K562 (cell line): ENCODE data around the gene NUBPL. TPM values are rescaled to one million over a fixed set of nuclear protein-coding genes. Genes with fewer than 3 reads are reported as not detected.

Source experiments
- ATAC-seq: fragments of 200-7000 bp; cut with Tn5 transposase; 3 replicates; pipeline ENCODE4 v1.9.1; 2020; ENCODE audit warnings: moderate library complexity
- BruUV-seq: library from RNA; stranded (reverse); fragments of 400-500 nt; replicated peaks from 2 replicates; lab custom pipeline; 2021; lab: Mats Ljungman, UMichigan
- CTCF ChIA-PET: fragments of 300-600 bp; formaldehyde crosslinking; extraction: SDS; loops from one replicate; lab custom pipeline; 2021; ENCODE audit warnings: low intra/inter-chr PET ratio; lab: Yijun Ruan, JAX
- POLR2A ChIA-PET: fragments of 300-600, 350-650 bp; sonication (Branson Sonifier 250); formaldehyde crosslinking; extraction: SDS; loops from one replicate; lab custom pipeline; 2021; ENCODE audit warnings: antibody characterized with exemption, inconsistent platforms; lab: Yijun Ruan, JAX
- DNase-seq, 4 experiments: peaks; one replicate each; pipeline versions ENCODE4 v3.0.0 to v3.0.0-alpha.2; 2011 to 2018; ENCODE audit warnings: low spot score in 3 of 4, mixed read lengths in 3 of 4; ENCODE audit errors: extremely low read depth in 1 of 4
- FAIRE-seq: peaks from 2 replicates; lab custom pipeline; 2011; peaks lifted over from hg19 to GRCh38; lab: Jason Lieb, UNC
- H2AFZ ChIP-seq: 2 replicates; pipeline ENCODE4 v1.6.0; 2011; ENCODE audit warnings: low read depth, low read length, control low read depth, inconsistent platforms
- H3K27ac ChIP-seq: fragments of 200-600 bp; 3 replicates; pipeline ENCODE4 v1.8.0; 2011; ENCODE audit warnings: low read depth, mild to moderate bottlenecking, control low read depth, inconsistent platforms, low read length, moderate library complexity, mixed read lengths; ENCODE audit errors: extremely low read depth
- H3K27me3 ChIP-seq, 2 experiments: fragments of 300-600 bp in 1 of 2; 2 replicates in 1 of 2; 3 replicates in 1 of 2; pipeline versions ENCODE4 v1.6.0 to v1.8.0; 2011; ENCODE audit warnings: inconsistent platforms in 2 of 2, low read length in 2 of 2, mild to moderate bottlenecking in 1 of 2, mixed read lengths in 1 of 2, moderate library complexity in 1 of 2; ENCODE audit not compliant: control insufficient read depth in 2 of 2, insufficient read depth in 2 of 2
- H3K36me3 ChIP-seq: fragments of 300-600 bp; 3 replicates; pipeline ENCODE4 v1.8.0; 2011; ENCODE audit warnings: mild to moderate bottlenecking, low read length, inconsistent platforms; ENCODE audit not compliant: control insufficient read depth, insufficient read depth
- H3K4me1 ChIP-seq, 2 experiments: fragments of 200-600 bp in 1 of 2; replicated peaks in 1 of 2; 2 replicates in 1 of 2; 3 replicates in 1 of 2; pipeline versions ENCODE4 v1.5.1 to v1.8.0; 2011; ENCODE audit warnings: inconsistent platforms in 2 of 2, low read length in 2 of 2, mild to moderate bottlenecking in 1 of 2, mixed read lengths in 1 of 2, moderate library complexity in 1 of 2; ENCODE audit not compliant: control insufficient read depth in 2 of 2, insufficient read depth in 2 of 2
- H3K4me2 ChIP-seq: 2 replicates; pipeline ENCODE4 v1.6.1; 2011; ENCODE audit warnings: low read length, control low read depth, inconsistent platforms, mixed read lengths; ENCODE audit not compliant: insufficient read depth
- H3K4me3 ChIP-seq: fragments of 200-600 bp; sonication (generic), shearing (Covaris generic); 2 replicates; pipeline ENCODE4 v1.5.1; 2016; ENCODE audit warnings: control low read depth, inconsistent platforms
- H3K79me2 ChIP-seq: fragments of 200-600 bp; 3 replicates; pipeline ENCODE4 v1.8.0; 2011; ENCODE audit warnings: low read length, inconsistent platforms; ENCODE audit not compliant: control insufficient read depth, insufficient read depth
- H3K9ac ChIP-seq, 2 experiments: 2 replicates each; pipeline versions ENCODE4 v1.6.0 to v1.6.1; 2011; ENCODE audit warnings: low read depth in 2 of 2, low read length in 2 of 2, control low read depth in 1 of 2, inconsistent platforms in 1 of 2, mild to moderate bottlenecking in 1 of 2, mixed read lengths in 1 of 2; ENCODE audit not compliant: insufficient read depth in 1 of 2
- H3K9me1 ChIP-seq: one replicate; pipeline ENCODE4 v1.6.0; 2011; ENCODE audit warnings: inconsistent platforms, mild to moderate bottlenecking, low read length, moderate library complexity; ENCODE audit not compliant: control insufficient read depth, insufficient read depth
- H3K9me3 ChIP-seq: replicated peaks from 2 replicates; pipeline ENCODE4 v1.5.1; 2011; ENCODE audit warnings: low read depth, low read length, inconsistent platforms; ENCODE audit not compliant: control insufficient read depth, insufficient read depth
- H4K20me1 ChIP-seq: replicated peaks from 2 replicates; pipeline ENCODE4 v1.6.1; 2011; ENCODE audit warnings: low read length, inconsistent platforms, mixed read lengths; ENCODE audit not compliant: control insufficient read depth, insufficient read depth
- ATF3 ChIP-seq, 2 experiments: fragments of 450-650 bp in 1 of 2; sonication (generic) in 1 of 2; formaldehyde crosslinking in 1 of 2; IDR thresholded peaks in 1 of 2; conservative IDR thresholded peaks in 1 of 2; 2 replicates each; pipeline versions ENCODE4 v1.6.1 to v1.8.1; 2016 to 2023; ENCODE audit warnings: mild to moderate bottlenecking in 2 of 2, moderate library complexity in 2 of 2, inconsistent platforms in 1 of 2, missing genetic modification reagents in 1 of 2
- C11orf30 ChIP-seq: fragments of 450-650 bp; IDR thresholded peaks from 2 replicates; pipeline ENCODE4 v1.6.1; 2016; ENCODE audit warnings: low read depth, mild to moderate bottlenecking
- DEAF1 ChIP-seq: fragments of 450-650 bp; formaldehyde crosslinking; IDR thresholded peaks from 2 replicates; pipeline ENCODE4 v1.4.0; 2020; ENCODE audit warnings: mild to moderate bottlenecking, moderate library complexity
- FOS ChIP-seq: IDR thresholded peaks from 3 replicates; pipeline ENCODE4 v1.6.1; 2011; ENCODE audit not compliant: insufficient read length; ENCODE audit errors: extremely low read depth
- FOSL1 ChIP-seq: fragments of 200-800 bp; sonication (Bioruptor generic); conservative IDR thresholded peaks from 2 replicates; pipeline ENCODE4 v1.6.1; 2016; ENCODE audit warnings: missing genetic modification characterization, missing compliant biosample characterization
- FOXK2 ChIP-seq, 2 experiments: fragments of 450-650 bp; IDR thresholded peaks in 1 of 2; conservative IDR thresholded peaks in 1 of 2; 2 replicates each; pipeline ENCODE4 v1.6.1; 2016; ENCODE audit warnings: low read depth in 2 of 2, mild to moderate bottlenecking in 1 of 2
- NELFE ChIP-seq: IDR thresholded peaks from 2 replicates; pipeline ENCODE4 v1.6.1; 2011; ENCODE audit warnings: mild to moderate bottlenecking; ENCODE audit not compliant: insufficient read depth, insufficient read length
- NFE2 ChIP-seq: IDR thresholded peaks from 2 replicates; pipeline ENCODE4 v1.6.1; 2014; ENCODE audit warnings: antibody characterized with exemption, low read depth
- WGBS: fragments of 100-300 bp; shearing (Covaris generic); methylation state at CpG from one replicate; pipeline ENCODE4 v1.1.6; 2016; ENCODE audit warnings: low coverage, mixed read lengths; ENCODE audit not compliant: insufficient coverage; ENCODE audit errors: missing lambda C conversion rate; 5-methylcytosine and 5-hydroxymethylcytosine counted together
- in situ Hi-C: fragments of 300-500 bp; cut with MboI; formaldehyde crosslinking; loops from 4 replicates; pipeline ENCODE4 v1.15.0; 2018; ENCODE audit warnings: inconsistent platforms, mixed read lengths
- intact Hi-C: fragments of 100-400 bp; cut with micrococcal nuclease; formaldehyde crosslinking; loops from 2 replicates; pipeline ENCODE4 v1.14.2; 2022
- polyA plus RNA-seq, 8 experiments: library from polyadenylated mRNA; depleted of rRNA in 4 of 8; stranded (reverse) in 5 of 8; unstranded in 3 of 8; fragments of >200 nt; fragmentation: Nextera tagmentation in 2 of 8; fragmentation: Illumina TruSeq in 1 of 8; extraction: Ambion mirVana in 2 of 8; extraction: Trizol in 1 of 8; gene quantifications; 2 replicates each; pipeline versions ENCODE4 v1.2.1 to v1.2.3, GENCODE V29; 2011 to 2014; ENCODE audit warnings: inconsistent platforms in 1 of 8, missing spikeins in 1 of 8
- total RNA-seq, 7 experiments: library from RNA; depleted of rRNA in 6 of 7; stranded (reverse); fragments of >200 nt in 6 of 7; fragmentation: Illumina TruSeq in 2 of 7; extraction: Trizol in 2 of 7; gene quantifications; 2 replicates each; pipeline versions ENCODE4 v1.2.1 to v1.2.3, GENCODE V29; 2011 to 2021; ENCODE audit warnings: low replicate concordance in 1 of 7
- TF ChIP-seq, protein P1 (sequence below): fragments of 250-450 bp; sonication (Bioruptor Pico); IDR thresholded peaks from 2 replicates; pipeline ENCODE4 v1.5.0; 2022; ENCODE audit warnings: mild to moderate bottlenecking

The NUBPL gene
- total and polyA plus RNA-seq, 9 of the 15 experiments (the other 6 are each of a cell fraction or from before 2014, with no cell fraction given) = 3.2 to 8.7 (median 6.1) TPM

DNA sequence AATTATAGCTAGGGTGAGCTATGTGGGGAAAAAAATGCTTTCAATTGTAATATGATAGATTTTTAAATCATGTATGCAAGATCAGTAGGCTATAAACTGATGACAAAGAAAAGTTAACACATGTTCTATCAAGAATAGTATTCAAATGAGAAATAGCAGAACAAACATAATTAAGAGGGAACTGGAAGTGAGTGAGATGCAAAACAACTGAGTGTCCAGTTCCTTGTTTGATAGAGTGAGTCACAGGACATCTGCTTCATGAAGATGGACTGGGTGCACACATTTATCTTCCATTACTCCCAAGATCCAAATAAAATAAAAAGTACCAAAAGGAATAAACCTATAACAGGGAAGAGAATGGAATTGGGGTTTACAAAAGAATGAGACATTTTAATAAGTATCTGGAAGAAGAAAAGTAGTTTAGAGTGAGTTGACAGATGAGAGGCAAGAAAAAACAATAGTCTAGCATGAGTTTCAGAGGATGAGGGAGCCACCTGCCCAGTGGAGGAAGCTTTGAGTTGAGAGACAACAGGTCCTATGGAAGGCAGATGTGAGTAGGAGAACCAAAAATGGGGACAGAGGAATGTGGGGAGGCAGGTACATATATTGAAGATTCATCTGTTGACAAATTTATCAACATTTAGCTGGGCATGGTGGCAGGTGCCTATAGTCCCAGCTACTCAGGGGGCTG, 337.8 kb downstream of the NUBPL start:
- H3K36me3 ChIP-seq = no peaks in the 10 kb centered on the region
- no peak overlapping the region for H3K27ac ChIP-seq
- no peak overlapping the region for H2AFZ ChIP-seq
- no TSS peak for BruUV-seq
- intact Hi-C loops = no loop called here
- H3K27me3 ChIP-seq = no peaks in the 10 kb centered on the region
- no peak for DNase-seq
- H3K9me3 ChIP-seq = no peaks in the 10 kb centered on the region
- H3K9ac ChIP-seq = no peak overlapping the region
- H3K4me1 ChIP-seq = peaks cover 4 to 36% of the 10 kb centered on the region in 2 experiments; a peak in 4 of 5 replicates
- no peak overlapping the region for H3K4me3 ChIP-seq
- TF ChIP-seq DEAF1 (no peak), FOSL1 (0 out of 2 replicates have a peak, but pooled peaks have one; percentile 37)
- no peak for FAIRE-seq
- ChIA-PET POLR2A (no interaction called here), CTCF (no interaction called here)
- H3K79me2 ChIP-seq = no peaks in the 10 kb centered on the region
- in situ Hi-C loops = no loop called here
- no peak overlapping the region for H3K4me2 ChIP-seq
- no peaks in the 10 kb centered on the region for H3K9me1 ChIP-seq
- no peak for ATAC-seq
- no peaks in the 10 kb centered on the region for H4K20me1 ChIP-seq

DNA sequence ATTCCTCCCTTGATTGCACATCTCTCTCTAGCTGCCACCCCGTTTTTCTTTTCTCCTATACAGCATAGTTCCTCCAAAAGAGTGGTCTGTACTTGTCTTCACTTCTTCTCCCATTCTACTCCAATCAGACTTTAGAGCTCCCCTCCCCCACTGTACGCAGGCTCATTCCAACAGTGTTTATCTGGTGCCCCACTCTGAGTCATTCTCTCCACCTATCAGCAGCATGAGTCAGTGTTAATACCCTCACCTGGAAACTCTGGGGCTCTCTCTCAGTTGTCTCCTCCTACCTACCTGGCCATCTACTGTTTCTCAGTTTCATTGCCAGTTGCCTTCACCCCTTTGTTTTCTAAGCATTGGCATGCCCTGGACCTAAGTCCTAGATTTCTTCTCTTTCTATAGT, 340.8 kb downstream of the NUBPL start:
- POLR2A ChIA-PET = interaction anchor here (0.6 kb wide), 1 partner anchor 20 kb away, joined by 3 read pairs; no protein-coding TSS in a partner anchor
- Histone ChIP-seq H3K4me2 (peak overlapping the region; percentile 38; the same call in 1 of the 2 replicates), H3K4me3 (no peak overlapping the region), H3K36me3 (no peaks in the 10 kb centered on the region), H3K9ac (no peak overlapping the region), H2AFZ (peak overlapping the region; percentile 59), H3K4me1 (peaks cover 0 to 24% of the 10 kb centered on the region in 2 experiments; a peak in 2 of 5 replicates), H3K27ac (peak overlapping the region; percentile 32; the same call in 2 of the 3 replicates), H3K27me3 (no peaks in the 10 kb centered on the region), H4K20me1 (no peaks in the 10 kb centered on the region), H3K9me1 (no peaks in the 10 kb centered on the region), H3K79me2 (no peaks in the 10 kb centered on the region), H3K9me3 (no peaks in the 10 kb centered on the region)
- DNase-seq = peak; percentile 37 to 69 (median 53)
- no TSS peak for BruUV-seq
- intact Hi-C loops = loop anchor here (10.0 kb wide), 1 partner anchor 367 kb away; no protein-coding TSS in a partner anchor
- WGBS = 0% methylated on average over 1 of the region's 2 CpGs
- in situ Hi-C loops = no loop called here
- CTCF ChIA-PET = no interaction called here
- ATAC-seq = peak; percentile 87
- FAIRE-seq = peak; percentile 75
- TF ChIP-seq C11orf30 (peak; percentile 25; the same call in 1 of the 2 replicates), NFE2 (peak; percentile 72), ATF3 (IDR thresholded peaks at IDR 0.05) (peak; percentile 90), ATF3 (CRISPR knock-in tag; conservative IDR thresholded peaks at IDR 0.05) (no peak), FOS (peak; percentile 56), NELFE (no peak), FOXK2 (conservative IDR thresholded peaks at IDR 0.05 in 1 of 2, IDR thresholded peaks at IDR 0.05 in 1 of 2; ENCODE audit: low read depth in 2 of 2) (peak in 1 of 2 experiments; percentile 32; a peak in 1 of 4 replicates)
- TF ChIP-seq, protein P1, sequence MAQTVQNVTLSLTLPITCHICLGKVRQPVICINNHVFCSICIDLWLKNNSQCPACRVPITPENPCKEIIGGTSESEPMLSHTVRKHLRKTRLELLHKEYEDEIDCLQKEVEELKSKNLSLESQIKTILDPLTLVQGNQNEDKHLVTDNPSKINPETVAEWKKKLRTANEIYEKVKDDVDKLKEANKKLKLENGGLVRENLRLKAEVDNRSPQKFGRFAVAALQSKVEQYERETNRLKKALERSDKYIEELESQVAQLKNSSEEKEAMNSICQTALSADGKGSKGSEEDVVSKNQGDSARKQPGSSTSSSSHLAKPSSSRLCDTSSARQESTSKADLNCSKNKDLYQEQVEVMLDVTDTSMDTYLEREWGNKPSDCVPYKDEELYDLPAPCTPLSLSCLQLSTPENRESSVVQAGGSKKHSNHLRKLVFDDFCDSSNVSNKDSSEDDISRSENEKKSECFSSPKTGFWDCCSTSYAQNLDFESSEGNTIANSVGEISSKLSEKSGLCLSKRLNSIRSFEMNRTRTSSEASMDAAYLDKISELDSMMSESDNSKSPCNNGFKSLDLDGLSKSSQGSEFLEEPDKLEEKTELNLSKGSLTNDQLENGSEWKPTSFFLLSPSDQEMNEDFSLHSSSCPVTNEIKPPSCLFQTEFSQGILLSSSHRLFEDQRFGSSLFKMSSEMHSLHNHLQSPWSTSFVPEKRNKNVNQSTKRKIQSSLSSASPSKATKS (CRISPR knock-in tag) = no peak
